Liver (tissue), 9 donors: ENCODE data around the gene SP3. TPM values are rescaled to one million over a fixed set of nuclear protein-coding genes. Genes with fewer than 3 reads are reported as not detected.

ENCODE experiments used
- DNase-seq: peaks from one replicate; pipeline ENCODE4 v3.0.0-alpha.2; 2017; ENCODE audit warnings: low spot score
- H3K27ac ChIP-seq, 2 donors: one replicate each; pipeline ENCODE4 v1.7.0; 2013; ENCODE audit warnings: inconsistent platforms in 2 of 2, low read length in 2 of 2, control low read depth in 1 of 2, low read depth in 1 of 2, mild to moderate bottlenecking in 1 of 2
- H3K27me3 ChIP-seq, 4 donors: one replicate each; pipeline versions ENCODE4 v1.6.1 to v1.7.0; 2013; ENCODE audit warnings: low read length in 3 of 4, inconsistent platforms in 1 of 4, mild to moderate bottlenecking in 1 of 4, moderate library complexity in 1 of 4; ENCODE audit not compliant: control insufficient read depth in 4 of 4, insufficient read depth in 4 of 4
- H3K36me3 ChIP-seq, 4 donors: one replicate each; pipeline versions ENCODE4 v1.6.1 to v1.7.0; 2013; ENCODE audit warnings: low read length in 3 of 4, mild to moderate bottlenecking in 3 of 4, low read depth in 1 of 4, moderate library complexity in 1 of 4; ENCODE audit not compliant: control insufficient read depth in 4 of 4, insufficient read depth in 3 of 4
- H3K4me1 ChIP-seq, 4 donors: one replicate each; pipeline versions ENCODE4 v1.6.1 to v1.7.0; 2013; ENCODE audit warnings: low read length in 3 of 4, mild to moderate bottlenecking in 3 of 4, moderate library complexity in 1 of 4; ENCODE audit not compliant: control insufficient read depth in 4 of 4, insufficient read depth in 4 of 4
- H3K4me3 ChIP-seq, 3 donors: one replicate each; pipeline versions ENCODE4 v1.6.1 to v1.7.0; 2013; ENCODE audit warnings: low read length in 3 of 3, control low read depth in 1 of 3, low read depth in 1 of 3, mild to moderate bottlenecking in 1 of 3
- H3K9ac ChIP-seq, 2 donors: one replicate each; pipeline ENCODE4 v1.7.0; 2013; ENCODE audit warnings: low read length in 2 of 2, mild to moderate bottlenecking in 2 of 2, moderate library complexity in 2 of 2, control low read depth in 1 of 2, low read depth in 1 of 2
- H3K9me3 ChIP-seq, 4 donors: one replicate each; pipeline versions ENCODE4 v1.6.1 to v1.7.0; 2013; ENCODE audit warnings: low read length in 3 of 4; ENCODE audit not compliant: control insufficient read depth in 4 of 4
- ATF3 ChIP-seq: IDR thresholded peaks from 2 replicates; pipeline ENCODE4 v1.6.1; 2016; ENCODE audit warnings: antibody characterized with exemption
- CTCF ChIP-seq: fragments of 150-350 bp; IDR thresholded peaks from 2 replicates; pipeline ENCODE4 v1.5.1; 2017; ENCODE audit warnings: improper control_type of control experiment, low read depth, low read length; ENCODE audit not compliant: missing input control
- EGR1 ChIP-seq, 2 donors: IDR thresholded peaks; 2 replicates each; pipeline ENCODE4 v1.6.1; 2016 to 2018; ENCODE audit warnings: antibody characterized with exemption in 2 of 2, low read depth in 2 of 2
- FOXA1 ChIP-seq: IDR thresholded peaks from 2 replicates; pipeline ENCODE4 v1.6.1; 2016; ENCODE audit warnings: antibody characterized with exemption
- FOXA2 ChIP-seq: IDR thresholded peaks from 2 replicates; pipeline ENCODE4 v1.6.1; 2016; ENCODE audit warnings: antibody characterized with exemption
- GABPA ChIP-seq, 2 donors: IDR thresholded peaks in 1 of 2; conservative IDR thresholded peaks in 1 of 2; 2 replicates each; pipeline ENCODE4 v1.6.1; 2016; ENCODE audit warnings: antibody characterized with exemption in 2 of 2, mild to moderate bottlenecking in 1 of 2, moderate library complexity in 1 of 2
- HNF4A ChIP-seq, 2 donors: conservative IDR thresholded peaks; 2 replicates each; pipeline ENCODE4 v1.6.1; 2016; ENCODE audit warnings: antibody characterized with exemption in 2 of 2, mild to moderate bottlenecking in 2 of 2
- HNF4G ChIP-seq: IDR thresholded peaks from 2 replicates; pipeline ENCODE4 v1.6.1; 2016; ENCODE audit warnings: antibody characterized with exemption
- JUND ChIP-seq, 2 donors: IDR thresholded peaks; 2 replicates each; pipeline ENCODE4 v1.6.1; 2016; ENCODE audit warnings: antibody characterized with exemption in 2 of 2
- MAX ChIP-seq: IDR thresholded peaks from 2 replicates; pipeline ENCODE4 v1.6.1; 2016; ENCODE audit warnings: antibody characterized with exemption
- NR2F2 ChIP-seq: IDR thresholded peaks from 2 replicates; pipeline ENCODE4 v1.6.1; 2016; ENCODE audit warnings: antibody characterized with exemption
- RAD21 ChIP-seq, 2 donors: IDR thresholded peaks; 2 replicates each; pipeline ENCODE4 v1.6.1; 2016; ENCODE audit warnings: antibody characterized with exemption in 2 of 2, mild to moderate bottlenecking in 2 of 2
- REST ChIP-seq: IDR thresholded peaks from 2 replicates; pipeline ENCODE4 v1.6.1; 2016; ENCODE audit warnings: antibody characterized with exemption, mild to moderate bottlenecking
- RXRA ChIP-seq, 2 donors: IDR thresholded peaks; 2 replicates each; pipeline ENCODE4 v1.6.1; 2017 to 2018; ENCODE audit warnings: antibody characterized with exemption in 2 of 2, mild to moderate bottlenecking in 1 of 2
- SP1 ChIP-seq: IDR thresholded peaks from 2 replicates; pipeline ENCODE4 v1.6.1; 2018; ENCODE audit warnings: antibody characterized with exemption, mild to moderate bottlenecking
- TAF1 ChIP-seq: conservative IDR thresholded peaks from 2 replicates; pipeline ENCODE4 v1.6.1; 2016; ENCODE audit warnings: antibody characterized with exemption, mild to moderate bottlenecking
- YY1 ChIP-seq: IDR thresholded peaks from 2 replicates; pipeline ENCODE4 v1.6.1; 2016; ENCODE audit warnings: antibody characterized with exemption, mild to moderate bottlenecking
- WGBS: extraction: QIAGEN DNeasy Blood & Tissue Kit; methylation state at CpG from one replicate; pipeline ENCODE4 v1.1.7; 2013; 5-methylcytosine and 5-hydroxymethylcytosine counted together
- polyA plus RNA-seq, 2 donors: library from polyadenylated mRNA; stranded (reverse) in 1 of 2; unstranded in 1 of 2; fragments of 200-250 nt in 1 of 2; fragments of >200 nt in 1 of 2; fragmentation: Nextera tagmentation in 1 of 2; extraction: Ambion mirVana in 1 of 2; gene quantifications; one replicate each; pipeline versions ENCODE4 v1.2.1 to v1.2.3, GENCODE V29; 2013 to 2015
- total RNA-seq, 2 donors: library from RNA; depleted of rRNA; stranded (reverse); fragments of >200 nt; gene quantifications; one replicate each; pipeline ENCODE4 v1.2.3, GENCODE V29; 2014
- TF ChIP-seq, protein P1 (sequence below): IDR thresholded peaks from 2 replicates; pipeline ENCODE4 v1.6.1; 2016; ENCODE audit warnings: antibody characterized with exemption
- donor health status: healthy.
- donor health status: healthy.
- donor health status: healthy.
- donor health status: healthy.
- donor health status: healthy.

SP3 gene
- total and polyA plus RNA-seq, 4 donors, result 10.0 to 83.7 (median 33.2) TPM

- no peak overlapping the region for H3K9ac ChIP-seq
- DNase-seq, result no peak
- no peak for TF ChIP-seq GABPA (IDR thresholded peaks at IDR 0.05 in 1 of 2, conservative IDR thresholded peaks at IDR 0.05 in 1 of 2)
- no peak for TF ChIP-seq ATF3
- TF ChIP-seq NR2F2, result no peak
- no peak for TF ChIP-seq SP1
- no peak for TF ChIP-seq EGR1 (IDR thresholded peaks at IDR 0.05; ENCODE audit: low read depth in 2 of 2)
- no peak for TF ChIP-seq HNF4G
- no peak for TF ChIP-seq JUND (IDR thresholded peaks at IDR 0.05)
- TF ChIP-seq FOXA1, result no peak
- TF ChIP-seq RXRA (IDR thresholded peaks at IDR 0.05), result no peak
- TF ChIP-seq HNF4A (conservative IDR thresholded peaks at IDR 0.05), result no peak
- TF ChIP-seq, protein P1, sequence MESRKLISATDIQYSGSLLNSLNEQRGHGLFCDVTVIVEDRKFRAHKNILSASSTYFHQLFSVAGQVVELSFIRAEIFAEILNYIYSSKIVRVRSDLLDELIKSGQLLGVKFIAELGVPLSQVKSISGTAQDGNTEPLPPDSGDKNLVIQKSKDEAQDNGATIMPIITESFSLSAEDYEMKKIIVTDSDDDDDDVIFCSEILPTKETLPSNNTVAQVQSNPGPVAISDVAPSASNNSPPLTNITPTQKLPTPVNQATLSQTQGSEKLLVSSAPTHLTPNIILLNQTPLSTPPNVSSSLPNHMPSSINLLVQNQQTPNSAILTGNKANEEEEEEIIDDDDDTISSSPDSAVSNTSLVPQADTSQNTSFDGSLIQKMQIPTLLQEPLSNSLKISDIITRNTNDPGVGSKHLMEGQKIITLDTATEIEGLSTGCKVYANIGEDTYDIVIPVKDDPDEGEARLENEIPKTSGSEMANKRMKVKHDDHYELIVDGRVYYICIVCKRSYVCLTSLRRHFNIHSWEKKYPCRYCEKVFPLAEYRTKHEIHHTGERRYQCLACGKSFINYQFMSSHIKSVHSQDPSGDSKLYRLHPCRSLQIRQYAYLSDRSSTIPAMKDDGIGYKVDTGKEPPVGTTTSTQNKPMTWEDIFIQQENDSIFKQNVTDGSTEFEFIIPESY, result no peak
- TF ChIP-seq YY1, result no peak
- no peak for TF ChIP-seq FOXA2
- no peak for TF ChIP-seq REST
- TF ChIP-seq RAD21 (IDR thresholded peaks at IDR 0.05), result no peak
- TF ChIP-seq TAF1, result no peak
- no peak for TF ChIP-seq MAX
- TF ChIP-seq CTCF, result no peak
- H3K9me3 ChIP-seq, result no peaks in the 10 kb centered on the region
- no peak overlapping the region for H3K27ac ChIP-seq
- no peaks in the 10 kb centered on the region for H3K27me3 ChIP-seq
- no peaks in the 10 kb centered on the region for H3K36me3 ChIP-seq
- H3K4me1 ChIP-seq, result peaks cover 0 to 2% (median 0%) of the 10 kb centered on the region in 4 donors
- WGBS, result 93% methylated on average over 2 of the region's 2 CpGs
- no peak overlapping the region for H3K4me3 ChIP-seq
Measured at GRCh38 chr2:174014699-174015070, 49.5 kb upstream of the SP3 start.
